Activated T-cell treated with anti-CD3 and anti-CD28 coated beads for 24 hours (primary cell): ENCODE measurements around the gene RASL12.
"Not testable (repeated sequence)": the region's sequence is repeated elsewhere in the genome, so short reads cannot be mapped to it uniquely, and the experiment has no call there.

Experiments
- DNase-seq: peaks from one replicate; pipeline ENCODE4 v3.0.0-alpha.2; 2020; ENCODE audit warnings: low read depth

The RASL12 gene

GRCh38 chr15:65055201-65055870 is 12.5 kb downstream of the RASL12 start:
- no peak for DNase-seq

GRCh38 chr15:65054333-65055200 is 13.2 kb downstream of the RASL12 start:
- peak; percentile 33 for DNase-seq

- DNase-seq = no peak
Observed at GRCh38 chr15:65052956-65053355, 14.8 kb downstream of the RASL12 start.

GRCh38 chr15:65051266-65051665 is 16.5 kb downstream of the RASL12 start:
- DNase-seq = no peak

- DNase-seq = no peak
Observed at GRCh38 chr15:65050270-65050669, 17.5 kb downstream of the RASL12 start.

GRCh38 chr15:65049418-65049840 is 18.4 kb downstream of the RASL12 start:
- DNase-seq = peak; percentile 83

GRCh38 chr15:65048241-65048640 is 19.6 kb downstream of the RASL12 start:
- no peak for DNase-seq

- DNase-seq = no peak
Observed at GRCh38 chr15:65044724-65045481, 22.9 kb downstream of the RASL12 start, which contains the start of gene SLC51B. TSS of gene SLC51B (plus strand) at chr15:65045387. CDS start at chr15:65050005, 4,618 bp downstream.

GRCh38 chr15:65044218-65044617 is 23.6 kb downstream of the RASL12 start:
- DNase-seq = not testable (repeated sequence)

- DNase-seq = no peak
Observed at GRCh38 chr15:65042776-65043327, 24.9 kb downstream of the RASL12 start.

GRCh38 chr15:65041787-65042186 is 26.0 kb downstream of the RASL12 start:
- DNase-seq = no peak

GRCh38 chr15:65040461-65040860 is 27.3 kb downstream of the RASL12 start:
- no peak for DNase-seq

GRCh38 chr15:65038836-65039235 is 29.0 kb downstream of the RASL12 start:
- DNase-seq = no peak

GRCh38 chr15:65038428-65038827 is 29.4 kb downstream of the RASL12 start:
- DNase-seq = no peak

- DNase-seq = no peak
Observed at GRCh38 chr15:65037309-65037708, 30.5 kb downstream of the RASL12 start.

- no peak for DNase-seq
Observed at GRCh38 chr15:65034719-65035118, 33.1 kb downstream of the RASL12 start.

- DNase-seq = no peak
Observed at GRCh38 chr15:65033659-65034269, 34.0 kb downstream of the RASL12 start.

GRCh38 chr15:65032801-65033537 is 34.8 kb downstream of the RASL12 start:
- DNase-seq = no peak

- DNase-seq = no peak
Observed at GRCh38 chr15:65029736-65030208, 38.0 kb downstream of the RASL12 start.

- DNase-seq = peak; percentile 93
Observed at GRCh38 chr15:65028921-65029735, 38.7 kb downstream of the RASL12 start, which contains the start of gene MTFMT. TSS of gene MTFMT (minus strand) at chr15:65029639. CDS start at chr15:65029613, 26 bp downstream.
